ENCODE measurements around the gene JAM3. TPM values are rescaled to one million over a fixed set of nuclear protein-coding genes. Genes with fewer than 3 reads are reported as not detected.

JAM3 gene
- total RNA-seq, 1 experiment from 2014 or later, result 36.5 TPM

- no peaks in the 10 kb centered on the region for H3K79me2 ChIP-seq (ENCODE audit: insufficient read depth, low read length)
- no peak overlapping the region for H3K23ac ChIP-seq (ENCODE audit: insufficient read length, low read depth, low read length)
- H3K23me2 ChIP-seq (ENCODE audit: insufficient read length, low read depth, low read length, poor library complexity, severe bottlenecking), result no peaks in the 10 kb centered on the region
- H3K4me1 ChIP-seq (ENCODE audit: insufficient read depth, low read length), result no peaks in the 10 kb centered on the region
- H3K27ac Mint-ChIP-seq, result no peak overlapping the region; a peak in 1 of 7 replicates
- no peaks in the 10 kb centered on the region for H3K27me3 ChIP-seq (ENCODE audit: insufficient read depth, low read length)
- no peak overlapping the region for H2AK5ac ChIP-seq (ENCODE audit: insufficient read length, low read length)
- H3K4ac ChIP-seq (ENCODE audit: low read depth, low read length), result no peak overlapping the region
- no peak overlapping the region for H4K8ac ChIP-seq (replicated peaks; ENCODE audit: insufficient read length, low read depth, low read length)
- H3K9me3 Mint-ChIP-seq, result peaks cover 63 to 81% of the 10 kb centered on the region in 2 experiments
- no peak overlapping the region for H3K14ac ChIP-seq (ENCODE audit: insufficient read depth, low read length)
- H3K4me1 Mint-ChIP-seq, result no peaks in the 10 kb centered on the region
- no peak overlapping the region for H2BK12ac ChIP-seq (ENCODE audit: insufficient read length, low read depth, low read length)
- H3K79me1 ChIP-seq (ENCODE audit: insufficient read depth, low read depth, low read length, poor library complexity, severe bottlenecking), result no peaks in the 10 kb centered on the region
- H3K36me3 Mint-ChIP-seq (ENCODE audit: insufficient read depth in 1 of 3, low read depth in 3 of 3), result peaks cover 99 to 100% (median 100%) of the 10 kb centered on the region in 3 experiments
- H3K9me3 ChIP-seq (ENCODE audit: control insufficient read depth, low read depth, low read length), result peaks cover 58% of the 10 kb centered on the region
- WGBS (ENCODE audit: extremely low coverage, insufficient read length, low lambda C conversion rate), result no CpG with 5 or more reads among the region's 10 CpGs
- DNase-seq, result no peak
- H3K9ac ChIP-seq (ENCODE audit: extremely low read depth, insufficient read length, low read length), result no peak overlapping the region
- no peak overlapping the region for H3T11ph ChIP-seq (ENCODE audit: low read length)
- H3K18ac ChIP-seq (ENCODE audit: insufficient read length, low read depth, low read length), result no peak overlapping the region
- no peak overlapping the region for H3K4me2 ChIP-seq (ENCODE audit: insufficient read depth, insufficient read length, low read length)
- H4K91ac ChIP-seq (ENCODE audit: insufficient read length, low read depth, low read length), result no peak overlapping the region
- H2AFZ ChIP-seq (ENCODE audit: low read length), result no peak overlapping the region
- H3K27ac ChIP-seq (ENCODE audit: insufficient read length, low read depth, low read length), result no peak overlapping the region
- no peak overlapping the region for H3K56ac ChIP-seq (ENCODE audit: insufficient read length, low read depth, low read length)
- H3K27me3 Mint-ChIP-seq (ENCODE audit: low read depth), result peaks cover 17% of the 10 kb centered on the region
- no peak overlapping the region for H3K4me3 Mint-ChIP-seq
- H2BK20ac ChIP-seq (ENCODE audit: low read depth, low read length, poor library complexity, severe bottlenecking), result no peak overlapping the region
- H2BK120ac ChIP-seq (ENCODE audit: low read depth, low read length, poor library complexity, severe bottlenecking), result no peak overlapping the region
- no peaks in the 10 kb centered on the region for H4K20me1 ChIP-seq (ENCODE audit: control insufficient read depth, insufficient read depth, insufficient read length)
- no peak overlapping the region for H4K5ac ChIP-seq (ENCODE audit: insufficient read length, low read depth, low read length)
- no peak overlapping the region for H2BK5ac ChIP-seq (ENCODE audit: insufficient read length, low read length)
- H2BK15ac ChIP-seq (ENCODE audit: low read depth, low read length), result no peak overlapping the region
- TF ChIP-seq, protein P1, sequence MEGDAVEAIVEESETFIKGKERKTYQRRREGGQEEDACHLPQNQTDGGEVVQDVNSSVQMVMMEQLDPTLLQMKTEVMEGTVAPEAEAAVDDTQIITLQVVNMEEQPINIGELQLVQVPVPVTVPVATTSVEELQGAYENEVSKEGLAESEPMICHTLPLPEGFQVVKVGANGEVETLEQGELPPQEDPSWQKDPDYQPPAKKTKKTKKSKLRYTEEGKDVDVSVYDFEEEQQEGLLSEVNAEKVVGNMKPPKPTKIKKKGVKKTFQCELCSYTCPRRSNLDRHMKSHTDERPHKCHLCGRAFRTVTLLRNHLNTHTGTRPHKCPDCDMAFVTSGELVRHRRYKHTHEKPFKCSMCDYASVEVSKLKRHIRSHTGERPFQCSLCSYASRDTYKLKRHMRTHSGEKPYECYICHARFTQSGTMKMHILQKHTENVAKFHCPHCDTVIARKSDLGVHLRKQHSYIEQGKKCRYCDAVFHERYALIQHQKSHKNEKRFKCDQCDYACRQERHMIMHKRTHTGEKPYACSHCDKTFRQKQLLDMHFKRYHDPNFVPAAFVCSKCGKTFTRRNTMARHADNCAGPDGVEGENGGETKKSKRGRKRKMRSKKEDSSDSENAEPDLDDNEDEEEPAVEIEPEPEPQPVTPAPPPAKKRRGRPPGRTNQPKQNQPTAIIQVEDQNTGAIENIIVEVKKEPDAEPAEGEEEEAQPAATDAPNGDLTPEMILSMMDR (conservative IDR thresholded peaks at IDR 0.05), result no peak
Measured at GRCh38 chr11:134171951-134172350, 103.1 kb downstream of the JAM3 start.

Measured in H9 (cell line).